K562 (cell line): ENCODE results near the gene C1orf116. TPM values are rescaled to one million over a fixed set of nuclear protein-coding genes. Genes with fewer than 3 reads are reported as not detected.

ENCODE experiments used
- EGR1 ChIP-seq: fragments of 450-650 bp; conservative IDR thresholded peaks from 2 replicates; pipeline ENCODE4 v1.6.1; 2017; ENCODE audit warnings: mild to moderate bottlenecking
- FUS ChIP-seq: fragments of 200-400 bp; formaldehyde crosslinking; optimal IDR thresholded peaks from 2 replicates; pipeline ENCODE3; 2017; ENCODE audit warnings: low read depth, low read length
- HLTF ChIP-seq: fragments of 450-650 bp; IDR thresholded peaks from 2 replicates; pipeline ENCODE4 v1.6.1; 2016
- MCM7 ChIP-seq, 2 experiments: fragments of 450-650 bp; IDR thresholded peaks; 2 replicates each; pipeline ENCODE4 v1.6.1; 2016 to 2018
- MEF2A ChIP-seq: IDR thresholded peaks from 2 replicates; pipeline ENCODE4 v1.6.1; 2011; ENCODE audit warnings: low read depth, mild to moderate bottlenecking, low read length, moderate library complexity; ENCODE audit not compliant: control insufficient read depth
- SMAD1 ChIP-seq: fragments of 150-350 bp; IDR thresholded peaks from 2 replicates; pipeline ENCODE4 v1.6.1; 2014; ENCODE audit warnings: low read length, low read depth; ENCODE audit not compliant: partially characterized antibody
- SREBF2 ChIP-seq: sonication (generic); formaldehyde crosslinking; IDR thresholded peaks from 2 replicates; pipeline ENCODE4 v1.4.0; 2020; ENCODE audit warnings: mild to moderate bottlenecking, missing genetic modification reagents
- XRCC4 ChIP-seq: IDR thresholded peaks from one replicate; pipeline ENCODE4 v1.6.1; 2011; ENCODE audit not compliant: insufficient read depth, insufficient read length; ENCODE audit errors: extremely low read depth
- ZNF668 ChIP-seq: fragments of 250-450 bp; sonication (Bioruptor Pico); IDR thresholded peaks from 2 replicates; pipeline ENCODE4 v1.8.0; 2022; ENCODE audit warnings: mild to moderate bottlenecking, inconsistent platforms
- polyA plus RNA-seq, 8 experiments: library from polyadenylated mRNA; depleted of rRNA in 4 of 8; stranded (reverse) in 5 of 8; unstranded in 3 of 8; fragments of >200 nt; fragmentation: Nextera tagmentation in 2 of 8; fragmentation: Illumina TruSeq in 1 of 8; extraction: Ambion mirVana in 2 of 8; extraction: Trizol in 1 of 8; gene quantifications; 2 replicates each; pipeline versions ENCODE4 v1.2.1 to v1.2.3, GENCODE V29; 2011 to 2014; ENCODE audit warnings: inconsistent platforms in 1 of 8, missing spikeins in 1 of 8
- total RNA-seq, 7 experiments: library from RNA; depleted of rRNA in 6 of 7; stranded (reverse); fragments of >200 nt in 6 of 7; fragmentation: Illumina TruSeq in 2 of 7; extraction: Trizol in 2 of 7; gene quantifications; 2 replicates each; pipeline versions ENCODE4 v1.2.1 to v1.2.3, GENCODE V29; 2011 to 2021; ENCODE audit warnings: low replicate concordance in 1 of 7
- TF ChIP-seq, protein P1 (sequence below): fragments of 250-450 bp; sonication (Bioruptor Pico); IDR thresholded peaks from 2 replicates; pipeline ENCODE4 v1.4.0; 2020
- TF ChIP-seq, protein P2 (sequence below), 2 experiments: fragments of 450-650 bp; formaldehyde crosslinking in 1 of 2; IDR thresholded peaks; 2 replicates each; pipeline versions ENCODE4 v1.4.0 to v1.6.1; 2014 to 2020; ENCODE audit warnings: mild to moderate bottlenecking in 2 of 2, borderline replicate concordance in 1 of 2, low read depth in 1 of 2
- TF ChIP-seq, protein P3 (sequence below): sonication (generic); IDR thresholded peaks from 2 replicates; pipeline ENCODE4 v1.6.1; 2016

Gene C1orf116
- total and polyA plus RNA-seq, 9 of the 15 experiments (the other 6 are each of a cell fraction or from before 2014, with no cell fraction given), result 0.62 to 3.0 (median 0.95) TPM

DNA sequence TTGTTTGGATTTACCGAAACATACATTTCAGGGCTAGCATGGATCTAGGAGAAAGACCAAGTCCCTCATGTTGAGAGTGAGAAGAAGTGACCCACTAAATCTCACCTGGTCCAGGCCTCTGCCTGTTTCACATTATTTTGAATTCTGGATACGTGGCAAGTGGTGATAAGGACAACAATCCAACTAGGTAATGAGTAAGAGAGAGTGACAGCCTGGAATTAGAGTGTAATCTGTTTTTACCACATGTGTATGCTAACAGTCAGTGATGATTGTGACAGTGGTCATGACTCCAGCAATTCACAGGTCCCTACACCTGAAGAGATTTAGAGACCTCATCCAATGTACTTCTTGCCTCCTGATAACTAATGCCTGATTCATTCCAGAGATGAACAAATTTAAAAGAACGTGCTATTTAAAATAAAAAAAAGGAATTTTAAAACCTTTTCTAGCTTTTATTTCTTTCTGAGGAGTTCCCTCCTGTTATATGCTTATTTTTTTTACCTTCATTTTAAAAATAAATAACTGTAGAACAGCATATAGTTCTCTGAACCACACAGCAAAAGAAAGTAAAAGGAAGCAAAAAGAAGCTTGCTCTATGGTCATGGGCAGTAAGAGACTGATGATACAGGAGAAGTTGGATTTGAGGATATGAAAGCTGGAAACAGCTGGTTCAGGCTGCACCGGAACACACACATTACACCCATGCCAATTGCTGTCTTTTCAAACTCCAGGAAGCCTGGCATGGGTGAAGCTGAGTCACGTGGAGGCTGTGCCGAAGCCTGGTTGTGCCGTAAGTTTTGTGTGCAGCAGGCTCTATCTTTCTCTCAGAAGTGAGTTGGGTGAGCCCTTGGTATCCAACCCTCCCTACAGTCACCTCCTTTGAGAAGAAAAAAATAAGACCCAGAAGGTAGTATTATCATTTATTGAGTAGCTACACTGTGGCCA is 14.7 kb downstream of the C1orf116 start (continued):
- TF ChIP-seq, protein P1, sequence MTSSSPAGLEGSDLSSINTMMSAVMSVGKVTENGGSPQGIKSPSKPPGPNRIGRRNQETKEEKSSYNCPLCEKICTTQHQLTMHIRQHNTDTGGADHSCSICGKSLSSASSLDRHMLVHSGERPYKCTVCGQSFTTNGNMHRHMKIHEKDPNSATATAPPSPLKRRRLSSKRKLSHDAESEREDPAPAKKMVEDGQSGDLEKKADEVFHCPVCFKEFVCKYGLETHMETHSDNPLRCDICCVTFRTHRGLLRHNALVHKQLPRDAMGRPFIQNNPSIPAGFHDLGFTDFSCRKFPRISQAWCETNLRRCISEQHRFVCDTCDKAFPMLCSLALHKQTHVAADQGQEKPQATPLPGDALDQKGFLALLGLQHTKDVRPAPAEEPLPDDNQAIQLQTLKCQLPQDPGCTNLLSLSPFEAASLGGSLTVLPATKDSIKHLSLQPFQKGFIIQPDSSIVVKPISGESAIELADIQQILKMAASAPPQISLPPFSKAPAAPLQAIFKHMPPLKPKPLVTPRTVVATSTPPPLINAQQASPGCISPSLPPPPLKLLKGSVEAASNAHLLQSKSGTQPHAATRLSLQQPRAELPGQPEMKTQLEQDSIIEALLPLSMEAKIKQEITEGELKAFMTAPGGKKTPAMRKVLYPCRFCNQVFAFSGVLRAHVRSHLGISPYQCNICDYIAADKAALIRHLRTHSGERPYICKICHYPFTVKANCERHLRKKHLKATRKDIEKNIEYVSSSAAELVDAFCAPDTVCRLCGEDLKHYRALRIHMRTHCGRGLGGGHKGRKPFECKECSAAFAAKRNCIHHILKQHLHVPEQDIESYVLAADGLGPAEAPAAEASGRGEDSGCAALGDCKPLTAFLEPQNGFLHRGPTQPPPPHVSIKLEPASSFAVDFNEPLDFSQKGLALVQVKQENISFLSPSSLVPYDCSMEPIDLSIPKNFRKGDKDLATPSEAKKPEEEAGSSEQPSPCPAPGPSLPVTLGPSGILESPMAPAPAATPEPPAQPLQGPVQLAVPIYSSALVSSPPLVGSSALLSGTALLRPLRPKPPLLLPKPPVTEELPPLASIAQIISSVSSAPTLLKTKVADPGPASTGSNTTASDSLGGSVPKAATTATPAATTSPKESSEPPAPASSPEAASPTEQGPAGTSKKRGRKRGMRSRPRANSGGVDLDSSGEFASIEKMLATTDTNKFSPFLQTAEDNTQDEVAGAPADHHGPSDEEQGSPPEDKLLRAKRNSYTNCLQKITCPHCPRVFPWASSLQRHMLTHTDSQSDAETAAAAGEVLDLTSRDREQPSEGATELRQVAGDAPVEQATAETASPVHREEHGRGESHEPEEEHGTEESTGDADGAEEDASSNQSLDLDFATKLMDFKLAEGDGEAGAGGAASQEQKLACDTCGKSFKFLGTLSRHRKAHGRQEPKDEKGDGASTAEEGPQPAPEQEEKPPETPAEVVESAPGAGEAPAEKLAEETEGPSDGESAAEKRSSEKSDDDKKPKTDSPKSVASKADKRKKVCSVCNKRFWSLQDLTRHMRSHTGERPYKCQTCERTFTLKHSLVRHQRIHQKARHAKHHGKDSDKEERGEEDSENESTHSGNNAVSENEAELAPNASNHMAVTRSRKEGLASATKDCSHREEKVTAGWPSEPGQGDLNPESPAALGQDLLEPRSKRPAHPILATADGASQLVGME (CRISPR knock-in tag), result no peak
- no peak for TF ChIP-seq MEF2A
- no peak for TF ChIP-seq SREBF2 (CRISPR knock-in tag)
- no peak for TF ChIP-seq FUS
- no peak for TF ChIP-seq SMAD1
- TF ChIP-seq, protein P2, sequence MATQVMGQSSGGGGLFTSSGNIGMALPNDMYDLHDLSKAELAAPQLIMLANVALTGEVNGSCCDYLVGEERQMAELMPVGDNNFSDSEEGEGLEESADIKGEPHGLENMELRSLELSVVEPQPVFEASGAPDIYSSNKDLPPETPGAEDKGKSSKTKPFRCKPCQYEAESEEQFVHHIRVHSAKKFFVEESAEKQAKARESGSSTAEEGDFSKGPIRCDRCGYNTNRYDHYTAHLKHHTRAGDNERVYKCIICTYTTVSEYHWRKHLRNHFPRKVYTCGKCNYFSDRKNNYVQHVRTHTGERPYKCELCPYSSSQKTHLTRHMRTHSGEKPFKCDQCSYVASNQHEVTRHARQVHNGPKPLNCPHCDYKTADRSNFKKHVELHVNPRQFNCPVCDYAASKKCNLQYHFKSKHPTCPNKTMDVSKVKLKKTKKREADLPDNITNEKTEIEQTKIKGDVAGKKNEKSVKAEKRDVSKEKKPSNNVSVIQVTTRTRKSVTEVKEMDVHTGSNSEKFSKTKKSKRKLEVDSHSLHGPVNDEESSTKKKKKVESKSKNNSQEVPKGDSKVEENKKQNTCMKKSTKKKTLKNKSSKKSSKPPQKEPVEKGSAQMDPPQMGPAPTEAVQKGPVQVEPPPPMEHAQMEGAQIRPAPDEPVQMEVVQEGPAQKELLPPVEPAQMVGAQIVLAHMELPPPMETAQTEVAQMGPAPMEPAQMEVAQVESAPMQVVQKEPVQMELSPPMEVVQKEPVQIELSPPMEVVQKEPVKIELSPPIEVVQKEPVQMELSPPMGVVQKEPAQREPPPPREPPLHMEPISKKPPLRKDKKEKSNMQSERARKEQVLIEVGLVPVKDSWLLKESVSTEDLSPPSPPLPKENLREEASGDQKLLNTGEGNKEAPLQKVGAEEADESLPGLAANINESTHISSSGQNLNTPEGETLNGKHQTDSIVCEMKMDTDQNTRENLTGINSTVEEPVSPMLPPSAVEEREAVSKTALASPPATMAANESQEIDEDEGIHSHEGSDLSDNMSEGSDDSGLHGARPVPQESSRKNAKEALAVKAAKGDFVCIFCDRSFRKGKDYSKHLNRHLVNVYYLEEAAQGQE (IDR thresholded peaks at IDR 0.05; ENCODE audit: borderline replicate concordance), result peak; percentile 28; the same call in 1 of the 2 replicates
- TF ChIP-seq, protein P2 (CRISPR knock-in tag; IDR thresholded peaks at IDR 0.05; ENCODE audit: low read depth), result no peak
- 0 out of 2 replicates have a peak, but pooled peaks have one; percentile 5 for TF ChIP-seq EGR1
- TF ChIP-seq MCM7 (IDR thresholded peaks at IDR 0.05), result no peak
- TF ChIP-seq HLTF, result no peak
- no peak for TF ChIP-seq XRCC4
- no peak for TF ChIP-seq ZNF668 (CRISPR knock-in tag)
- TF ChIP-seq, protein P3, sequence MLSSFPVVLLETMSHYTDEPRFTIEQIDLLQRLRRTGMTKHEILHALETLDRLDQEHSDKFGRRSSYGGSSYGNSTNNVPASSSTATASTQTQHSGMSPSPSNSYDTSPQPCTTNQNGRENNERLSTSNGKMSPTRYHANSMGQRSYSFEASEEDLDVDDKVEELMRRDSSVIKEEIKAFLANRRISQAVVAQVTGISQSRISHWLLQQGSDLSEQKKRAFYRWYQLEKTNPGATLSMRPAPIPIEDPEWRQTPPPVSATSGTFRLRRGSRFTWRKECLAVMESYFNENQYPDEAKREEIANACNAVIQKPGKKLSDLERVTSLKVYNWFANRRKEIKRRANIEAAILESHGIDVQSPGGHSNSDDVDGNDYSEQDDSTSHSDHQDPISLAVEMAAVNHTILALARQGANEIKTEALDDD, result peak; percentile 86
